ENCODE data around the gene ADARB2.

DNA sequence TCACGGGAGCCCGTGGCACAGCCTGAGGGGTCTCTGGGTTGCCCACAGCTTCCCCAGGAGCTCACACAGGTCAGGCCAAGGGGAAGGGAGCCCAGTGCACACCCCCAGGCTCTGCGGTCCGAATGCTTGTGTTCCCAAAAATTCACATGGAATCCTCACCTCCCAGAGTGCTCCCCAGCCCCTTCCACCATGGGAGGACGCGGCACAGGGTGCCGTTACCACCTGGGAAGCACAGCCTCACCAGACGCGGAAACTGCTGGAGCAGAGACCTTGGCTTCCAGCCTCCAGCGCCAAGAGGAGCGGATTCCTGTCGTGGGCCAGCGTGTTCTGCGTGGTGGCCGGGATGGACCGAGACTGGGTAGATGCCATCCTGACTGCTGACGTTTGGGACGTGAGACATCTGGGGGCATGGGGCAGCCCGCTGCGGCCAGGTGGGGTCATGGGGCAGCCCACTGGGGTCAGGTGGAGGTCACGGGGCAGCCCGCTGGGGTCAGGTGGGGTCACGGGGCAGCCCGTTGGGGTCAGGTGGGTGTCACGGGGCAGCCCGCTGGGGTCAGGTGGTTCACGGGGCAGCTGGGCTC, 531.8 kb downstream of the ADARB2 start:
- TF ChIP-seq CTCF (IDR thresholded peaks at IDR 0.05) (no peak), POLR2A (IDR thresholded peaks at IDR 0.05) (no peak)
